ENCODE measurements around the gene TMEFF1. TPM values are rescaled to one million over a fixed set of nuclear protein-coding genes. Genes with fewer than 3 reads are reported as not detected.

Gene TMEFF1
- polyA plus RNA-seq, 1 donor: 1.5 TPM

- no peak for DNase-seq (ENCODE audit: low read depth)
These were observed 25.9 kb upstream of the TMEFF1 start for GRCh38 chr9:100447041-100447440.

GRCh38 chr9:100448266-100448665, 24.7 kb upstream of the TMEFF1 start:
- no peak for DNase-seq (ENCODE audit: low read depth)

- DNase-seq (ENCODE audit: low read depth): no peak
These were observed 23.5 kb upstream of the TMEFF1 start for GRCh38 chr9:100449420-100449819.

- no peak for DNase-seq (ENCODE audit: low read depth)
These were observed 20.1 kb upstream of the TMEFF1 start for GRCh38 chr9:100452894-100453293.

- no peak for DNase-seq (ENCODE audit: low read depth)
These were observed 17.5 kb upstream of the TMEFF1 start for GRCh38 chr9:100455470-100455869.

- DNase-seq (ENCODE audit: low read depth): no peak
These were observed 15.4 kb upstream of the TMEFF1 start for GRCh38 chr9:100457517-100457916.

GRCh38 chr9:100459963-100460362, 13.0 kb upstream of the TMEFF1 start:
- DNase-seq (ENCODE audit: low read depth): no peak

- no peak for DNase-seq (ENCODE audit: low read depth)
These were observed 7.7 kb upstream of the TMEFF1 start for GRCh38 chr9:100465274-100465673.

- DNase-seq (ENCODE audit: low read depth): no peak
These were observed 7.2 kb upstream of the TMEFF1 start for GRCh38 chr9:100465761-100466160.

GRCh38 chr9:100466171-100466828, 6.6 kb upstream of the TMEFF1 start:
- no peak for DNase-seq (ENCODE audit: low read depth)

- no peak for DNase-seq (ENCODE audit: low read depth)
These were observed 6.1 kb upstream of the TMEFF1 start for GRCh38 chr9:100466829-100467221.

- DNase-seq (ENCODE audit: low read depth): no peak
These were observed 4.9 kb upstream of the TMEFF1 start for GRCh38 chr9:100468041-100468440.

- no peak for DNase-seq (ENCODE audit: low read depth)
These were observed 681 bp upstream of the TMEFF1 start for GRCh38 chr9:100472268-100472667.

- no peak for DNase-seq (ENCODE audit: low read depth)
These were observed 530 bp downstream of the TMEFF1 start for GRCh38 chr9:100473276-100474081.

GRCh38 chr9:100474082-100474923, 1.4 kb downstream of the TMEFF1 start:
- DNase-seq (ENCODE audit: low read depth): no peak

GRCh38 chr9:100474924-100475276, 2.0 kb downstream of the TMEFF1 start:
- DNase-seq (ENCODE audit: low read depth): no peak

- DNase-seq (ENCODE audit: low read depth): no peak
These were observed 4.3 kb downstream of the TMEFF1 start for GRCh38 chr9:100477241-100477640.

- no peak for DNase-seq (ENCODE audit: low read depth)
These were observed 5.2 kb downstream of the TMEFF1 start for GRCh38 chr9:100478192-100478591.

GRCh38 chr9:100479820-100480219, 6.9 kb downstream of the TMEFF1 start:
- DNase-seq (ENCODE audit: low read depth): no peak

GRCh38 chr9:100485196-100485595, 12.2 kb downstream of the TMEFF1 start:
- DNase-seq (ENCODE audit: low read depth): no peak

- DNase-seq (ENCODE audit: low read depth): no peak
These were observed 13.7 kb downstream of the TMEFF1 start for GRCh38 chr9:100486479-100487176.

- no peak for DNase-seq (ENCODE audit: low read depth)
These were observed 15.2 kb downstream of the TMEFF1 start for GRCh38 chr9:100488177-100488576.
